ENCODE data around the gene FGF9. TPM values are rescaled to one million over a fixed set of nuclear protein-coding genes. Genes with fewer than 3 reads are reported as not detected.

The FGF9 gene
- total and polyA plus RNA-seq, 10 of the 15 experiments (the other 5 are each of a cell fraction or from before 2014, with no cell fraction given), result 0.05 to 1.5 (median 0.83) TPM

- no TSS peak for BruUV-seq (replicated peaks)
- H4K20me1 ChIP-seq (ENCODE audit: control insufficient read depth, insufficient read depth), result no peaks in the 10 kb centered on the region
- in situ Hi-C loops (cut with MboI) (no loop called here), intact Hi-C loops (cut with micrococcal nuclease; ENCODE audit: unreplicated experiment) (loop anchor here (10.0 kb wide), 1 partner anchor 118 kb away; no protein-coding TSS in a partner anchor)
- no peak for ATAC-seq
- H3K79me2 ChIP-seq (ENCODE audit: control insufficient read depth, insufficient read depth, low read length), result no peaks in the 10 kb centered on the region
- no peak overlapping the region for H2AFZ ChIP-seq (ENCODE audit: control insufficient read depth, low read depth, low read length)
- H3K4me1 ChIP-seq (ENCODE audit: control insufficient read depth, insufficient read depth, low read length), result no peaks in the 10 kb centered on the region
- no peak for FAIRE-seq
- ChIA-PET SMC1A (ENCODE audit: uncharacterized antibody, unreplicated experiment) (no interaction called here), CTCF (no interaction called here), RAD21 (ENCODE audit: unreplicated experiment) (interaction anchor here (1.0 kb wide), 1 partner anchor 71 kb away, joined by 3 read pairs; no protein-coding TSS in a partner anchor), POLR2A (no interaction called here)
- H3K9me3 ChIP-seq (replicated peaks; ENCODE audit: control insufficient read depth, insufficient read depth, low read length), result no peaks in the 10 kb centered on the region
- TF ChIP-seq NR2F1 (conservative IDR thresholded peaks at IDR 0.05) (no peak), POLR2A (IDR thresholded peaks at IDR 0.05; ENCODE audit: low read depth, low read length) (no peak)
- WGBS (ENCODE audit: insufficient coverage, insufficient replicate concordance, low lambda C conversion rate, missing lambda C conversion rate), result 42% methylated on average over 1 of the region's 1 CpG
- no peak for DNase-seq (ENCODE audit: low read depth, low spot score)
- no peaks in the 10 kb centered on the region for H3K36me3 ChIP-seq (ENCODE audit: control insufficient read depth in 2 of 2, insufficient read depth in 2 of 2, low read length in 1 of 2)
- H3K9ac ChIP-seq (ENCODE audit: control insufficient read depth, insufficient read depth, low read length), result no peak overlapping the region
- H3K4me3 ChIP-seq, result no peak overlapping the region
- no peaks in the 10 kb centered on the region for H3K27me3 ChIP-seq (replicated peaks in 1 of 2; ENCODE audit: control insufficient read depth in 2 of 2, insufficient read depth in 2 of 2, low read length in 1 of 2)
- no peak overlapping the region for H3K4me2 ChIP-seq (ENCODE audit: control insufficient read depth, insufficient read depth)
- no peak overlapping the region for H3K27ac ChIP-seq (ENCODE audit: control insufficient read depth, insufficient read depth)
Measured at GRCh38 chr13:21752501-21752900, 81.6 kb downstream of the FGF9 start.

- in situ Hi-C loops (cut with MboI), result no loop called here
- CTCF ChIA-PET, result no interaction called here
- TF ChIP-seq JUNB (IDR thresholded peaks at IDR 0.05), result no peak
- no peak for TF ChIP-seq CEBPZ (IDR thresholded peaks at IDR 0.05; ENCODE audit: low read depth, low read length)
- TF ChIP-seq NFIC (IDR thresholded peaks at IDR 0.05; ENCODE audit: low read depth, low read length), result no peak
- no peak for TF ChIP-seq ZSCAN29 (IDR thresholded peaks at IDR 0.05)
- no peak for TF ChIP-seq SRF (IDR thresholded peaks at IDR 0.05; ENCODE audit: low read depth in 2 of 2, low read length in 2 of 2)
- TF ChIP-seq IKZF1 (conservative IDR thresholded peaks at IDR 0.05), result no peak
- TF ChIP-seq NFXL1 (IDR thresholded peaks at IDR 0.05; ENCODE audit: borderline replicate concordance), result no peak
- no peak for TF ChIP-seq ZNF207 (IDR thresholded peaks at IDR 0.05; ENCODE audit: borderline replicate concordance)
- no peak for TF ChIP-seq USF2 (IDR thresholded peaks at IDR 0.05; ENCODE audit: borderline replicate concordance, low read depth, low read length)
- TF ChIP-seq USF1 (IDR thresholded peaks at IDR 0.05; ENCODE audit: borderline replicate concordance, extremely low read length, insufficient read depth, low read depth, low read length), result no peak
- no peak for TF ChIP-seq CBX3 (IDR thresholded peaks at IDR 0.05; ENCODE audit: borderline replicate concordance, low read depth)
Measured at GRCh38 chr13:21753117-21753729, 82.3 kb downstream of the FGF9 start.

More at GRCh38 chr13:21753117-21753729, 82.3 kb downstream of the FGF9 start:
- H3K27ac ChIP-seq (ENCODE audit: control insufficient read depth, insufficient read depth), result no peak overlapping the region
- ChIA-PET RAD21 (ENCODE audit: unreplicated experiment) (no interaction called here), POLR2A (no interaction called here), SMC1A (ENCODE audit: uncharacterized antibody, unreplicated experiment) (no interaction called here)
- no peak overlapping the region for H2AFZ ChIP-seq (ENCODE audit: control insufficient read depth, low read depth, low read length)
- BruUV-seq (replicated peaks), result no TSS peak
- H3K4me3 ChIP-seq, result no peak overlapping the region
- no peak overlapping the region for H3K4me2 ChIP-seq (ENCODE audit: control insufficient read depth, insufficient read depth)
- H3K79me2 ChIP-seq (ENCODE audit: control insufficient read depth, insufficient read depth, low read length), result no peaks in the 10 kb centered on the region
- H3K4me1 ChIP-seq (ENCODE audit: control insufficient read depth, insufficient read depth, low read length), result no peaks in the 10 kb centered on the region
- no peaks in the 10 kb centered on the region for H3K9me3 ChIP-seq (replicated peaks; ENCODE audit: control insufficient read depth, insufficient read depth, low read length)
- ATAC-seq (no peak), FAIRE-seq (no peak), DNase-seq (ENCODE audit: low read depth, low spot score) (no peak)
- intact Hi-C loops (cut with micrococcal nuclease; ENCODE audit: unreplicated experiment), result loop anchor here (10.0 kb wide), 1 partner anchor 118 kb away; no protein-coding TSS in a partner anchor
- no peaks in the 10 kb centered on the region for H3K36me3 ChIP-seq (ENCODE audit: control insufficient read depth in 2 of 2, insufficient read depth in 2 of 2, low read length in 1 of 2)
- H3K27me3 ChIP-seq (replicated peaks in 1 of 2; ENCODE audit: control insufficient read depth in 2 of 2, insufficient read depth in 2 of 2, low read length in 1 of 2), result no peaks in the 10 kb centered on the region
- no peak overlapping the region for H3K9ac ChIP-seq (ENCODE audit: control insufficient read depth, insufficient read depth, low read length)
- WGBS (ENCODE audit: insufficient coverage, insufficient replicate concordance, low lambda C conversion rate, missing lambda C conversion rate), result 50% methylated on average over 6 of the region's 6 CpGs
- H4K20me1 ChIP-seq (ENCODE audit: control insufficient read depth, insufficient read depth), result no peaks in the 10 kb centered on the region

Measured in GM12878 (cell line).